ENCODE measurements around the gene MPO.
A peak's percentile ranks its signal among the peaks of the same experiment; 100 is the strongest.

MPO gene

GRCh38 chr17:58280480-58281217 lies at the start of gene MPO:
MPO (minus strand) TSS chr17:58280935; CDS start chr17:58280758, 177 bp downstream.
- DNase-seq, result no peak

- DNase-seq, result no peak
Measured at GRCh38 chr17:58329810-58330537, 49.2 kb upstream of the MPO start.

- DNase-seq, result no peak
Measured at GRCh38 chr17:58329035-58329809, 48.5 kb upstream of the MPO start.

GRCh38 chr17:58328195-58329034 lies 47.7 kb upstream of the MPO start, which contains the start of gene TSPOAP1:
TSPOAP1 (minus strand) TSS chr17:58328795; CDS start chr17:58327920, 875 bp downstream.
- no peak for DNase-seq

GRCh38 chr17:58327363-58328194 lies 46.8 kb upstream of the MPO start:
- no peak for DNase-seq

- DNase-seq, result no peak
Measured at GRCh38 chr17:58326609-58327362, 46.1 kb upstream of the MPO start.

GRCh38 chr17:58325976-58326468 lies 45.3 kb upstream of the MPO start:
- no peak for DNase-seq

GRCh38 chr17:58325289-58325726 lies 44.6 kb upstream of the MPO start:
- DNase-seq, result no peak

GRCh38 chr17:58324409-58325288 lies 43.9 kb upstream of the MPO start:
- peak; percentile 12 for DNase-seq

GRCh38 chr17:58324056-58324408 lies 43.3 kb upstream of the MPO start:
- no peak for DNase-seq

- DNase-seq, result no peak
Measured at GRCh38 chr17:58323366-58324055, 42.8 kb upstream of the MPO start.

GRCh38 chr17:58322581-58323185 lies 41.9 kb upstream of the MPO start:
- DNase-seq, result no peak

- no peak for DNase-seq
Measured at GRCh38 chr17:58321571-58322525, 41.1 kb upstream of the MPO start.

GRCh38 chr17:58320570-58321323 lies 40.0 kb upstream of the MPO start:
- DNase-seq, result no peak

- no peak for DNase-seq
Measured at GRCh38 chr17:58320163-58320558, 39.4 kb upstream of the MPO start.

All from NCI-H345 (cell line).